Keratinocyte (primary cell): Measurements from ENCODE around the gene NELL2.

Source experiments
- EZH2 ChIP-seq: IDR thresholded peaks from one replicate; pipeline ENCODE4 v1.6.1; 2012; ENCODE audit warnings: inconsistent platforms, mild to moderate bottlenecking, low read length, moderate library complexity
- TF ChIP-seq, protein P1 (sequence below), 3 experiments: IDR thresholded peaks in 1 of 3; conservative IDR thresholded peaks in 1 of 3; optimal IDR thresholded peaks in 1 of 3; 2 replicates in 2 of 3; 3 replicates in 1 of 3; pipeline versions ENCODE3 to v1.5.1; 2011; ENCODE audit warnings: low read length in 3 of 3, mild to moderate bottlenecking in 3 of 3, moderate library complexity in 2 of 3, control low read depth in 1 of 3, inconsistent platforms in 1 of 3; ENCODE audit not compliant: insufficient read depth in 2 of 3; ENCODE audit errors: extremely low read depth in 1 of 3

DNA sequence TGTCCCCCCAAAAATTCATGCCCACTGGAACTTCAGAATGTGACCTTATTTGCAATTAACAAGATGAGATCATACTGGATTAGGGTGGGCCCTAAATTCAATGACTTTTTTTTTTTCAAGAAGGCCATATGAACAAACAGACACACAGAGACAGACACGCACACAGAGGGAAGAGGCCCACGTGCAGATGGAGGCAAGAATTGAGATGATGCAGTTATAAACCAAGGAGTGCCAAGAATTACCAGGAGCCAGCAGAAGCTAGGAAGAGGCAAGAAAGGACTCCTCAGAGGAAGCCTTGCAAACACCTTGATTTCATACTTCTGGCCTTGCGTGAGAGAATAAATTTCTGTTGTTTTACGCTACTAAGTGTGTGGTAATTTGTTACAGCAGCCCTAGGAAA, 33.4 kb downstream of the NELL2 start:
- TF ChIP-seq, protein P1, sequence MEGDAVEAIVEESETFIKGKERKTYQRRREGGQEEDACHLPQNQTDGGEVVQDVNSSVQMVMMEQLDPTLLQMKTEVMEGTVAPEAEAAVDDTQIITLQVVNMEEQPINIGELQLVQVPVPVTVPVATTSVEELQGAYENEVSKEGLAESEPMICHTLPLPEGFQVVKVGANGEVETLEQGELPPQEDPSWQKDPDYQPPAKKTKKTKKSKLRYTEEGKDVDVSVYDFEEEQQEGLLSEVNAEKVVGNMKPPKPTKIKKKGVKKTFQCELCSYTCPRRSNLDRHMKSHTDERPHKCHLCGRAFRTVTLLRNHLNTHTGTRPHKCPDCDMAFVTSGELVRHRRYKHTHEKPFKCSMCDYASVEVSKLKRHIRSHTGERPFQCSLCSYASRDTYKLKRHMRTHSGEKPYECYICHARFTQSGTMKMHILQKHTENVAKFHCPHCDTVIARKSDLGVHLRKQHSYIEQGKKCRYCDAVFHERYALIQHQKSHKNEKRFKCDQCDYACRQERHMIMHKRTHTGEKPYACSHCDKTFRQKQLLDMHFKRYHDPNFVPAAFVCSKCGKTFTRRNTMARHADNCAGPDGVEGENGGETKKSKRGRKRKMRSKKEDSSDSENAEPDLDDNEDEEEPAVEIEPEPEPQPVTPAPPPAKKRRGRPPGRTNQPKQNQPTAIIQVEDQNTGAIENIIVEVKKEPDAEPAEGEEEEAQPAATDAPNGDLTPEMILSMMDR (optimal IDR thresholded peaks at IDR 0.05 in 1 of 3, IDR thresholded peaks at IDR 0.05 in 1 of 3, conservative IDR thresholded peaks at IDR 0.05 in 1 of 3; ENCODE audit: extremely low read depth in 1 of 3, insufficient read depth in 2 of 3, low read length in 3 of 3) = no peak
- TF ChIP-seq EZH2 = no peak
